HG03575 (cell line): ENCODE data around the gene CDKN3.
"Not testable (repeated sequence)": the region's sequence is repeated elsewhere in the genome, so short reads cannot be mapped to it uniquely, and the experiment has no call there.

ENCODE experiments used
- ATAC-seq: cut with Tn5 transposase; IDR thresholded peaks from one replicate; pipeline ENCODE4 v1.9.1; 2021; ENCODE audit not compliant: unreplicated experiment, insufficient number of reproducible peaks, low FRiP score; ENCODE audit errors: extremely low read depth

The CDKN3 gene

DNA sequence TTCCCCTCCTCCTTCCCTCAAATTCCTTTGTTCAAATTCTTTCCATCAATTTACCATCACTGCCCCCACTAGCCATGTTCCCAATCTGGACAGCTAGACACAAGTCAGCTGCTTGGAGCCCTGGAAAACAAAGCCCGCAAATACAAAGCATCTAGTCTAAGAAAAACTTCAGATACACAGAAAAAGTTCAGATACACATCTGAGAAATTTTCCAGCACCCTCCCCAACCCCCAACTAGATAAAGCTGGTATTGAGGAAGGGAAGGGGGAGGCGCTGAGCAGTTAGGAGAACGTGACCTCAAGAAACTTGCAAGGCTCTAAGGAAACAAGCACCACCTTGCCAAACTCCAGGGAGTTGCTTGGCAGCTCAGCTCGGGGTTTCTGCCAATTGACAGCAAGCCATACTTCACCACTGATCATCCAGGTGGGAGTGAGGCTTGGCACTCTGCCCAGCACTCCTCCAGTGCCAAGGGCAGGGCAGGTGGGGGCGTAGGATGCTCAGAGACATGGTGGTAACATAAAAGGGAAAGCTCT is 49.4 kb downstream of the CDKN3 start:
- ATAC-seq: no peak

DNA sequence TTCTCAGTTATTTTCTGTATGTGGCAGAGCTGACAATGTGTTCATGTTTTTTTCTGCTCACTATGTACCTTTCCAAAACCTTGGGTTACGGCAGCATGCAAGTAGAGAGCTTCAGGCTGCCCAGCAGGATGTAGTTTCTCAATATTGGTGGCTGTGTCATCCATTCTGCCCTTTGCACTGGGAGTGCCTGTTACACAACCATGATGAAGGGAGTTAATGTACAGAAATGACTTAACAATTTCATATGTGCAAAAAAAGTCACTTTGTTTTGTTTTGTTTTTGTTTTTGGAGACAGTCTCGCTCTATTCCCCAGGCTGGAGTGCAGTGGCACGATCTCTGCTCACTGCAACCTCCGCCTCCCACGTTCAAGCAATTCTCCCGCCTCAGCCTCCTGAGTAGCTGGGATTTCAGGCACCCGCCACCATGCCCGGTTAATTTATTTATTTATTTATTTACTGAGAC is 50.5 kb downstream of the CDKN3 start:
- ATAC-seq: no peak

GRCh38 chr14:54450535-54450934 is 53.7 kb downstream of the CDKN3 start:
- ATAC-seq: no peak

GRCh38 chr14:54451121-54451601 is 54.4 kb downstream of the CDKN3 start:
- ATAC-seq: no peak

DNA sequence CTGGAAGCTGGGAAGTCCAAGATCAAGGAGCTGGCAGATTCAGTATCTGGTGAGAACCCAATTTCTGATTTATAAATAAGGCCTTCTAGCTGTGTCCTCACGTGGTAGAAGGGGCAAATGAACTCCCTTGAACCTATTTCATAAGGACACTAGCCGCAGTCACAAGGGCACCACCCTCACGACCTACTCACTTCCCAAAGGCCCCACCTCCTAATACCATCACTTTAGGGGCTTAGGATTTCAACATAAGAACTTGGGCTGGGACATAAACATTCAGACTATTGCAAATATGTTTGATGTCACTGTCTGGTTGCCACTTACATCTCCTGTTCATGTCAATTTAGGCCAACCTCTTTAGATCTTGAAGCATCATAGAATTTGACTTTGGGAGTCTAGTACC is 55.2 kb downstream of the CDKN3 start:
- no peak for ATAC-seq

DNA sequence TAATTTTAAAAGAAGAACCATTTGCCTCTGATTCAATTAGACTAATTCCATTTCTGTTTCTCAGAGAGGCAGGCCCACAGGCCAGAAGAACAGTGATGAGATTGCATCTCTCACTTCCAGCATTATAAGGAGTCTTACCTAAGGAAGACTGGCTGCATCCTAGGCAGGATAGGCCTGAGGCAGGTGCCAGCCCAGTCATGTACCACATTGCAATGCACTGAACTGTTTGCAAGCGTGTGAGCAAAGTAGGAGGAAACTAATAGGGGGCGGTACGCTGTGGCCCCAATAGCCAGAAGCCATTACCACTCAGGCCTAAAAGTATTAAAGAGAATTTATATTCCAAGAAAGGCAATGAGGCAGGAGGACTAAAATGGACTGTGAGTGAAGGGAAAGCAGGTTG is 56.4 kb downstream of the CDKN3 start:
- no peak for ATAC-seq

GRCh38 chr14:54453990-54454389 is 57.2 kb downstream of the CDKN3 start:
- not testable (repeated sequence) for ATAC-seq

DNA sequence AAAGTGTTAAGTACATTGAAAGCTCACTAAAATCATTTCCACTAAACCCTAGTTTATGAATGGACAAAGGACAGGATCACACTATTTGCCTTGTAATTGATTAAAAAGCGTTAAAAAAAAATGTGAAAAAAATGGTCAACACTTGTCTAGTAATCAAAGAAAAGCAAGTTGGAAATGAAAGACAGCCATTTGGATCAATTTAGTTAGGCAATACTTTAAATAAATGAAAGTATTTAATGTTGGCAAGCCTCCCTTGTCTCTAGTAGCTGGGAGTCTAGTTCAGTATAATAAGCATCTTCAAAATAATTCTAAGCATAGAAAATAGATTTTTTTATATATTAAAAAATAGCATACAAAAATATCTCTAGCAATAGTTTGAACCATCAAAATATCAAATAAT is 58.6 kb downstream of the CDKN3 start:
- ATAC-seq: no peak

GRCh38 chr14:54456820-54457608 is 60.2 kb downstream of the CDKN3 start:
- not testable (repeated sequence) for ATAC-seq

- ATAC-seq: no peak
Measured at GRCh38 chr14:54457609-54457996, 60.8 kb downstream of the CDKN3 start.

GRCh38 chr14:54458536-54458935 is 61.7 kb downstream of the CDKN3 start:
- ATAC-seq: not testable (repeated sequence)

DNA sequence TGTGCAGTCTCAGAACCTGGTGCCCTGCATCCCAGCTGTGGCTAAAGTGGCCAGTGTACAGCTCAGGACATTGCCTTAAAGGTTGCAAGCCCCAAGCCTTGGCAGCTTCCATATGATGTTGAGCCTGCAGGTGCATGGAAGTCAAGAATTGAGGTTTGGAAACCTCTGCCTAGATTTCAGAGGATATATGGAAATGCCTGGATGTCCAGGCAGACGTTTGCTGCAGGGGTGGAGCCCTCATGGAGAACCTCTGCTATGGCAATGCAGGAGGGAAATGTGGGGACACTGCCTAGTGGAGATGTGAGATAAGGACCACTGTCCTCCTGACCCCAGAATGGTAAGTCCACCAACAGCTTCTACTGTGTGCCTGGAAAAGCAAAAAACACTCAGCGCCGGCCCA is 62.3 kb downstream of the CDKN3 start:
- ATAC-seq: no peak

DNA sequence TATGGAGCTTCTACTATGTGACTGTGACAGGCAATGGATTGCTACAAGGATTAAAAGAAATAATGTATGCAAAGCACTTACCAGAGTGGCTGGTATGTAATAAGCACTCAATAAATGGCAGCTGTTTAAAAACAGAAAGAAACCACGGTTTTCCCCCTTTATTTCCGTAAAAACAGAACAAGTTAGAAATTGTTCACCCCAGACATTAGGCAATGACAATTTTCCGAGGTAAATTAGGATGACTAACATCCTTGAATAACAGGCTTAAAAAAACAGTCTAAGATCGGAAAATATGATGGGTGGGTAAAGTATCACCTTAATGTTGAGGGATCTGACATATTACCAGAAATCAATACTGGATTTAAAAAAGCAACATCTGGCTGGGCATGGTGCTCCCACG is 65.2 kb downstream of the CDKN3 start:
- no peak for ATAC-seq

DNA sequence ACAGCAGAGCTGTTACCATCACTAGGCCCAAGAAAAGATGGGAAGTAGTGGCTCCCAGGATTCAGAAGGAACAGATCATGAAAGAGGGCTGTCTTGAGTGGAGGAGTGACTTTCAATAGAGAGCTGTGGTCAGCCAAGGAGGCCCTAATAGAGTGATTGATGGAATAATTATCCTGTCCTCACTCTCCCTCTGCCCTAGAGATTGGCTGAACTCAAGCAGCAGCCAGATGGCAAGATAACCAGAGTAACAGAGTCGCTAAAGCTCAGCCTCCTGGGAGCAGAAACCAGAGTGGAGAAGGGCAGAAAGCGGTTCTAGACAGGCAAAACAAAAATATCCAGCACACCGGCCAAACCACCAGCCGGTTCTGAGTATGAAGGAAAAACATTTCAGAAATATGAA is 68.8 kb downstream of the CDKN3 start:
- ATAC-seq: no peak

DNA sequence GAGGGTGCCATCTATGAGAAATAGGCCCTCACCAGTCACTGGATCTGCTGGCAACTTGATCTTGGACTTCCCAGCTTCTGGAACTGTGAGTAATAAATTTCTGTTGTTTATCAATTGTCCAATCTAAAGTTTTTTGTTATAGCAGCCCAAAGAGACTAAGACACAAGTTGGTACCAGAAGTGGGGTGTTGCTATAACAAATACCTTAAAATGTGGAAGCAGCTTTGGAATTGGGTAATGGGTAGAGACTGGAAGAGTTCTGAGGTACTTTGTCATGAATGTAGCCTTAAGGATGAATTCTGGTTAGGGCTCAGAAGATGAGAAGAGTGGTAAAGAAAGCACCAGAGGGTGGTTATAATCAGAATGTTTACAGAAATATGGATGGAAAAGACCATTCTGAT is 70.5 kb downstream of the CDKN3 start:
- no peak for ATAC-seq
